HCT116 (cell line): ENCODE data around the gene SYT9. TPM values are rescaled to one million over a fixed set of nuclear protein-coding genes. Genes with fewer than 3 reads are reported as not detected.

Source experiments
- ATAC-seq: fragments of 200-7000 bp; cut with Tn5 transposase; 2 replicates; pipeline ENCODE4 v1.9.1; 2020; ENCODE audit warnings: mild to moderate bottlenecking, moderate library complexity
- BruUV-seq: library from RNA; stranded (reverse); fragments of 400-500 nt; replicated peaks from 2 replicates; lab custom pipeline; 2021; lab: Mats Ljungman, UMichigan
- CTCF ChIA-PET: fragments of 300-600 bp; sonication (Branson Sonifier 250); formaldehyde crosslinking; loops from one replicate; lab custom pipeline; 2021; ENCODE audit warnings: antibody characterized with exemption; lab: Charles Lee
- POLR2A ChIA-PET: fragments of 300-600, 350-600 bp; sonication (Branson Sonifier 250); formaldehyde crosslinking; loops from one replicate; lab custom pipeline; 2021; ENCODE audit warnings: antibody characterized with exemption; lab: Charles Lee
- RAD21 ChIA-PET, 2 experiments: fragments of 300-600 bp; sonication (Branson Sonifier 250); formaldehyde crosslinking; loops; one replicate each; lab custom pipeline; 2023; ENCODE audit warnings: low total read pairs in 2 of 2; ENCODE audit not compliant: uncharacterized antibody in 2 of 2, unreplicated experiment in 2 of 2, low non-redundant PET in 1 of 2; lab: Charles Lee
- DNase-seq: peaks from one replicate; pipeline ENCODE4 v3.0.0-alpha.2; 2010; ENCODE audit warnings: low read depth, low spot score
- H2AFZ ChIP-seq: fragments of 200-600 bp; shearing (Covaris generic), sonication (generic); 2 replicates; pipeline ENCODE4 v1.6.1; 2017; ENCODE audit warnings: low read depth, mixed run types, mixed read lengths, antibody characterized with exemption, low read length; ENCODE audit not compliant: poor library complexity, severe bottlenecking
- H3K27ac ChIP-seq: 2 replicates; pipeline ENCODE4 v1.5.1; 2012; ENCODE audit warnings: low read depth, low read length
- H3K27me3 ChIP-seq: fragments of 200-600 bp; sonication (generic); 2 replicates; pipeline ENCODE4 v1.6.1; 2016; ENCODE audit warnings: mixed run types, low read length, mixed read lengths; ENCODE audit not compliant: insufficient read depth
- H3K36me3 ChIP-seq, 2 experiments: fragments of 200-500 bp in 1 of 2; fragments of 200-600 bp in 1 of 2; sonication (Bioruptor generic) in 1 of 2; sonication (generic) in 1 of 2; 2 replicates each; pipeline versions ENCODE4 v1.5.1 to v1.6.1; 2014 to 2016; ENCODE audit warnings: low read length in 2 of 2, inconsistent platforms in 1 of 2, mixed read lengths in 1 of 2, mixed run types in 1 of 2; ENCODE audit not compliant: insufficient read depth in 2 of 2, control insufficient read depth in 1 of 2
- H3K4me1 ChIP-seq, 2 experiments: fragments of 200-600 bp in 1 of 2; sonication (generic) in 1 of 2; 2 replicates each; pipeline versions ENCODE4 v1.5.1 to v1.6.1; 2012 to 2017; ENCODE audit warnings: low read length in 2 of 2, inconsistent platforms in 1 of 2, mild to moderate bottlenecking in 1 of 2, mixed read lengths in 1 of 2, mixed run types in 1 of 2, moderate library complexity in 1 of 2; ENCODE audit not compliant: insufficient read depth in 2 of 2, control insufficient read depth in 1 of 2
- H3K4me2 ChIP-seq: fragments of 200-600 bp; sonication (generic); 2 replicates; pipeline ENCODE4 v1.6.1; 2017; ENCODE audit warnings: mixed run types, low read length, mixed read lengths
- H3K4me3 ChIP-seq, 2 experiments: fragments of 200-600 bp in 1 of 2; sonication (generic) in 1 of 2; replicated peaks in 1 of 2; 2 replicates each; pipeline ENCODE4 v1.5.1; 2011 to 2016; ENCODE audit warnings: low read length in 2 of 2, control low read depth in 1 of 2, low read depth in 1 of 2, mild to moderate bottlenecking in 1 of 2, mixed read lengths in 1 of 2, mixed run types in 1 of 2
- H3K79me2 ChIP-seq: fragments of 200-600 bp; sonication (generic); 2 replicates; pipeline ENCODE4 v1.6.1; 2017; ENCODE audit warnings: mild to moderate bottlenecking, mixed run types, low read length, moderate library complexity, mixed read lengths; ENCODE audit not compliant: insufficient read depth
- H3K9ac ChIP-seq: fragments of 200-600 bp; sonication (generic); 2 replicates; pipeline ENCODE4 v1.6.1; 2016; ENCODE audit warnings: low read length, mixed read lengths
- H3K9me2 ChIP-seq: fragments of 200-600 bp; sonication (generic), shearing (Covaris generic); 2 replicates; pipeline ENCODE4 v1.6.1; 2017; ENCODE audit warnings: mixed run types, mild to moderate bottlenecking, moderate library complexity; ENCODE audit not compliant: insufficient read depth
- H3K9me3 ChIP-seq, 2 experiments: fragments of 200-500 bp in 1 of 2; fragments of 200-600 bp in 1 of 2; sonication (Bioruptor generic) in 1 of 2; sonication (generic) in 1 of 2; 2 replicates each; pipeline ENCODE4 v1.6.1; 2014 to 2017; ENCODE audit warnings: low read length in 2 of 2, mixed read lengths in 2 of 2, inconsistent platforms in 1 of 2, low read depth in 1 of 2, mild to moderate bottlenecking in 1 of 2, mixed run types in 1 of 2, moderate library complexity in 1 of 2; ENCODE audit not compliant: control insufficient read depth in 1 of 2, insufficient read depth in 1 of 2
- H4K20me1 ChIP-seq: fragments of 200-600 bp; sonication (generic), shearing (Covaris generic); 2 replicates; pipeline ENCODE4 v1.6.1; 2017; ENCODE audit warnings: mixed run types, mild to moderate bottlenecking, moderate library complexity; ENCODE audit not compliant: insufficient read depth
- CBX3 ChIP-seq: IDR thresholded peaks from 2 replicates; pipeline ENCODE4 v1.6.1; 2012; ENCODE audit warnings: low read depth
- EGR1 ChIP-seq: IDR thresholded peaks from 2 replicates; pipeline ENCODE4 v1.6.1; 2012; ENCODE audit warnings: low read depth
- EZH2phosphoT487 ChIP-seq: fragments of 200-600 bp; IDR thresholded peaks from 2 replicates; pipeline ENCODE4 v1.6.1; 2018; ENCODE audit warnings: antibody characterized with exemption, borderline replicate concordance
- FOSL1 ChIP-seq: IDR thresholded peaks from 2 replicates; pipeline ENCODE4 v1.6.1; 2012; ENCODE audit warnings: low read depth
- RAD21 ChIP-seq: IDR thresholded peaks from 2 replicates; pipeline ENCODE4 v1.6.1; 2012; ENCODE audit warnings: low read depth, mild to moderate bottlenecking
- SIN3A ChIP-seq: IDR thresholded peaks from 2 replicates; pipeline ENCODE4 v1.6.1; 2012; ENCODE audit warnings: low read depth
- SRF ChIP-seq: IDR thresholded peaks from 2 replicates; pipeline ENCODE4 v1.6.1; 2012; ENCODE audit warnings: low read depth
- ZBTB33 ChIP-seq: IDR thresholded peaks from 2 replicates; pipeline ENCODE4 v1.6.1; 2011; ENCODE audit warnings: mild to moderate bottlenecking, low read length, moderate library complexity; ENCODE audit not compliant: insufficient replicate concordance; ENCODE audit errors: extremely low read depth
- ZNF274 ChIP-seq: fragments of 200-500 bp; sonication (Bioruptor generic); IDR thresholded peaks from 2 replicates; pipeline ENCODE4 v1.6.1; 2014; ENCODE audit warnings: mild to moderate bottlenecking, low read depth, low read length, inconsistent platforms
- intact Hi-C: fragments of 100-400 bp; cut with micrococcal nuclease; formaldehyde crosslinking; loops from 2 replicates; pipeline ENCODE4 v1.10.0; 2022
- total RNA-seq: library from RNA; stranded (reverse); gene quantifications from one replicate; pipeline ENCODE4 v1.2.1, GENCODE V29; 2021; ENCODE audit not compliant: unreplicated experiment
- TF ChIP-seq, protein P1 (sequence below): IDR thresholded peaks from 2 replicates; pipeline ENCODE4 v1.6.1; 2012
- TF ChIP-seq, protein P2 (sequence below): IDR thresholded peaks from 2 replicates; pipeline ENCODE4 v1.6.1; 2012

The SYT9 gene
- total RNA-seq, 1 experiment from 2014 or later: not detected

- RAD21 ChIA-PET: no interaction called here
- no peaks in the 10 kb centered on the region for H3K36me3 ChIP-seq
- TF ChIP-seq, protein P1, sequence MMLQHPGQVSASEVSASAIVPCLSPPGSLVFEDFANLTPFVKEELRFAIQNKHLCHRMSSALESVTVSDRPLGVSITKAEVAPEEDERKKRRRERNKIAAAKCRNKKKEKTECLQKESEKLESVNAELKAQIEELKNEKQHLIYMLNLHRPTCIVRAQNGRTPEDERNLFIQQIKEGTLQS: no peak
- TF ChIP-seq ZBTB33: no peak
- no peak for TF ChIP-seq RAD21
- no peak for ATAC-seq
- no peaks in the 10 kb centered on the region for H3K9me2 ChIP-seq
- H3K27me3 ChIP-seq: peaks cover 46% of the 10 kb centered on the region
- H3K27ac ChIP-seq: no peak overlapping the region
- H3K79me2 ChIP-seq: no peaks in the 10 kb centered on the region
- POLR2A ChIA-PET: no interaction called here
- no peak overlapping the region for H2AFZ ChIP-seq
- H3K9ac ChIP-seq: no peak overlapping the region
- CTCF ChIA-PET: no interaction called here
- intact Hi-C loops: no loop called here
- no TSS peak for BruUV-seq
- no peaks in the 10 kb centered on the region for H3K4me1 ChIP-seq
- no peak overlapping the region for H3K4me2 ChIP-seq
- no peaks in the 10 kb centered on the region for H4K20me1 ChIP-seq
- no peaks in the 10 kb centered on the region for H3K9me3 ChIP-seq
- no peak overlapping the region for H3K4me3 ChIP-seq
- no peak for DNase-seq
Measured at GRCh38 chr11:7495882-7496551, 244.3 kb downstream of the SYT9 start.

GRCh38 chr11:7498193-7498592 lies 246.5 kb downstream of the SYT9 start:
- ChIA-PET CTCF (no interaction called here), POLR2A (no interaction called here), RAD21 (no interaction called here)
- no TSS peak for BruUV-seq
- H3K4me2 ChIP-seq: no peak overlapping the region
- ATAC-seq (no peak), DNase-seq (no peak)
- H3K27ac ChIP-seq: no peak overlapping the region
- intact Hi-C loops: no loop called here
- H4K20me1 ChIP-seq: no peaks in the 10 kb centered on the region
- no peaks in the 10 kb centered on the region for H3K9me2 ChIP-seq
- no peaks in the 10 kb centered on the region for H3K36me3 ChIP-seq
- H3K4me1 ChIP-seq: no peaks in the 10 kb centered on the region
- no peaks in the 10 kb centered on the region for H3K79me2 ChIP-seq
- no peaks in the 10 kb centered on the region for H3K9me3 ChIP-seq
- H3K4me3 ChIP-seq: no peak overlapping the region
- peaks cover 36% of the 10 kb centered on the region for H3K27me3 ChIP-seq
- H3K9ac ChIP-seq: no peak overlapping the region
- no peak overlapping the region for H2AFZ ChIP-seq
- no peak for TF ChIP-seq CBX3
- TF ChIP-seq EZH2phosphoT487: no peak
- no peak for TF ChIP-seq SIN3A
- TF ChIP-seq, protein P1: no peak
- TF ChIP-seq ZBTB33: no peak
- TF ChIP-seq EGR1: no peak
- no peak for TF ChIP-seq FOSL1
- TF ChIP-seq, protein P2, sequence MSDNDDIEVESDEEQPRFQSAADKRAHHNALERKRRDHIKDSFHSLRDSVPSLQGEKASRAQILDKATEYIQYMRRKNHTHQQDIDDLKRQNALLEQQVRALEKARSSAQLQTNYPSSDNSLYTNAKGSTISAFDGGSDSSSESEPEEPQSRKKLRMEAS: no peak
- TF ChIP-seq ZNF274: no peak
- no peak for TF ChIP-seq SRF
